HG02642 (cell line): ENCODE results near the gene GRHL1.

Experiments
- ATAC-seq: cut with Tn5 transposase; IDR thresholded peaks from one replicate; pipeline ENCODE4 v1.9.1; 2021; ENCODE audit warnings: mild to moderate bottlenecking; ENCODE audit not compliant: unreplicated experiment, poor library complexity

GRHL1 gene

DNA sequence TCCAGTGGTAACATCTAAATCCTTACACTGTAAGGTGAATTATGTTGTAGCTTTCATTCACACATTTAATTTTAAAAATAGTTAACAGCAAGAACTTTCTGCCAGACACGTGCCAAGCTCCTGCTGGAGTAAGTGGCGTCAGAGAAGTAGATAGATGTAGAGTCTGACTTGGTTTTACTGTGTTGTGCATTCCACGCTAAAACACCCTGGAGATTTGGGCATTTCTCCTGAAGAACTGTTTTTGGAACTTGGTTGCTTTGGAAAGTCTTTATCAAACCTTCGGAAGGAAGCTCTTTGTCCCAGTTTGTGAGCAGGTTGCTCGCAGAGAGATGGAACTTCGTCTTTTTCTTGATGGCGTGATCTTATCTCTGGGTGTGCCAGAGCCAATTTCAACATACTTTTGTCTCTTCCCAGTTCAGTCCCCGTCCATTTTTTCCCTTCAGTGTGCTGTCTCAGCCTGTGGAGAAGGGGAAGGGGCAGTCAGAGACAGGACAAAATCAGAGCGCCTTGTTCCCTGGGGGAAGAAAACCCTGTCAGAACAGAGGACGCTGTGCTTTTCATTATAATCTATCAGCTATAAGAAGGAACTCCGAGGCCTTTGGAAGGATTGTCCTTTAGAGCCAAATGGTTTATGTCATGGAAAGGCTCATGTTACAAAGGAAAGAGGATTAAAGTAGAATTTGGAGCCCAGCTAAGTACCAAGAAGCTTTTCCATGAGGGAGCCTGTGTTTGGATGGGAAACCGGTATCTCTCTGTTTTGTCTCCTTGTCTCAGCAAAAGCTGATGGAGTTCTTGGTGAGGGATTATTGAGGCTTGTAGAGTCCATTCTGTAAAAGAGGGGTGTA lies 18.9 kb downstream of the GRHL1 start:
- no peak for ATAC-seq

DNA sequence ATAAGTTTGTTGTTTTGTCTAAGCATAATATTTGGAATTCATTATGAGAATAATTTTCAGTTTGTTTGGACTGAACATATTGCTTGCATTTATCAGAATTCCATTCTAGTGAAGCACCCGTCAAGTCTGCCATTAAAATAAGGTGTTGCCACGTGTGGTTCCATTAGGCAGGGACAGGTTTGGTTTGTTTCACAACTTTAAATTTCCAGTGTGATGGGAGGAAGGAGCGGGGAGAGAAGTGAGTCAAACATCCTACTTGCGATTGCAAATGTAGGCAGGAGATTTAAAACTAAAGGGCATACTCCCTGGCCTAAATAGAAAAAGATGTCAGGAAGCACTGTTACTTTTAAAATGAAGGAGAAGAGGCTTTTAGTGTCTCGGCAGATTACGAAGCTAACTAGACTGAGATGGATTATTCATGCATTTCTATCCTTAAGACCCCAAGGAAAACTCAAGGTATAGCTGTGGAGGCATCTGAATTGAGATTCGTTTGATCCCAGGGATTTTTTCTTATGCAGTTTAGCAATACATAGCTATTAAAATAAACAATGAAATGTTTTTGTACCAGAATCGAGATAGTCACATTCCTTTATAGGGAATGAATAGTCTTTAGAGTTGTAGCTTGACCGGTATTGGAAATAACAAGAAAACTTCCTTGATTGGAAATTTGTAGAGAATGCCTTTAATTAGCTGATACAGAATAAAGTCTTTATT lies 19.8 kb downstream of the GRHL1 start:
- ATAC-seq = no peak

DNA sequence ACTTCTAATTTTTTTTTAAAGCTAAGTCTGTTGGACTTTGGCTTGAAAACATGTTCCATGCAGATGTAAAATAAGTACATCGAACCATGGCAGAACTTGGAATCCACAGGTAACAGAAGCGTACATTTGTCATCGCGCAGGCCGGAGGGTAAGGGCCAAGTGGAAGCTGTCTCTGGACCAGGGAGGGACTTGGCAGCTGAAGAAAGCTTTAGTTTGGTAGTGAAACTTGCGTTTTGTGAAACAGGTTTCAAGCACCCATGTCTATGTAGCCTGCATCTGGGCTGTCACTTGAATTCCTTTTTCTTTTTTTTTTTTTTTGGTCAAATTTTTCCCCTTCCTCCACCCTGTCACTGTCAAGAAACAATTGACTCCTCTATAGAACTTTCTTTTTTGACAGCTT lies 20.4 kb downstream of the GRHL1 start:
- ATAC-seq = no peak

DNA sequence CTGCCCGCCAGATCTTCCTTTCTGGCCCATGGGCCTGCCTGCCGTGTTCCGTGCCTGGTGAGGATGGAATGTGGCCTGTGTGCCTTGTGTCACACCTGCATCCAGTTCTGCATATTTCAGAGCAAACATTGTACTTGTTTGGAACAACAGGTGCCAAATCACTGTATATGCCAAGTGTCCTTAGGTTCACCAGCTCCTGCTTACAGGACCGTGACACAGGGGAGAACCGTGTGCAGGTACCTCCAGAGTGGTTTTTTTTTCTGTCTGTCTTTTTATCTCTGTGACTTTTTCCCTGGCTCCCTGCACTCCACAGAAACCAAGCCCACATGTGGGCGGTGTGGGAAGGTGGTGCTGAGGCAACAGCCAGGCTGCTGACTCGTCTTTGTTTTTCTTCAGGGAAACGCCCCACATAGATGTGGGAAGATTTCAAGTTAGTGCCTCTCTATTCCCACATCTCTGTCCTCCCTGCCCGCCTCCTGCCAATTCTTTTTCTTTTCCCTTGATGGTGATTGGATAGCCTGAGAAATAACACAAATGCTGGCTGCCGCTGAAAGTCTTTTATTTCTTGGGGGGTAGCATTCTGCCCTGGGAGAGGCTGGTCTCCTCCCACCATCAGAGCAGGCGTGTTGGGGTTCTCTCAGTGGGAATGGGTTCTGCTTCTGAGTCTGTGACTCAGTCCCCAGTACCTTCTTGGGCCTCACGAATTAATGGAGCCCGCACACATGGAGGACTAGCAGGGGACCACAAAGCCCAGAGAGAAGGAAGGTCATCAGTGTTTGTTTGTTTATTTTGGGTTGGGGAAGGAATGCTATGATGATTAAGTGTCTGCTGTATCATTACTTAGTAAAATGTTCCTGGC lies 21.4 kb downstream of the GRHL1 start:
- no peak for ATAC-seq

DNA sequence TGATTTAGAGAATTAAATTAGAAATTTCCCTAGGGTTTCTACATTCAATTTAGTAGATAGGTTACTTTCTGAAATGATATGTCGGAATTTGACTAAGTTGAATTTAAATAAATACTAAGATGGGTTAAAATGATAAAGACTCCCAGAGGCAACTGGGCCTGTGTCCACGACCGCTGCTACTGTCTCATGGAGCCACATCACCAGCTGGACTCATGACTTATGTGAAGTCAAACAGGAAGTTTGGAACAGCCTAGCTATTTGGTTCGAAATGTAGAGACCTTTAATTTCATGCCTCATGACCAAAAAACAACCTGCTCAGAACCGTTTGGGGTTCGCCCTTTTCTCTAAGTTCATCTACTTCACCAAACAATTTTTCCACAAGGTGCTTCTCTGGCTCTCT lies 22.2 kb downstream of the GRHL1 start:
- ATAC-seq = no peak

DNA sequence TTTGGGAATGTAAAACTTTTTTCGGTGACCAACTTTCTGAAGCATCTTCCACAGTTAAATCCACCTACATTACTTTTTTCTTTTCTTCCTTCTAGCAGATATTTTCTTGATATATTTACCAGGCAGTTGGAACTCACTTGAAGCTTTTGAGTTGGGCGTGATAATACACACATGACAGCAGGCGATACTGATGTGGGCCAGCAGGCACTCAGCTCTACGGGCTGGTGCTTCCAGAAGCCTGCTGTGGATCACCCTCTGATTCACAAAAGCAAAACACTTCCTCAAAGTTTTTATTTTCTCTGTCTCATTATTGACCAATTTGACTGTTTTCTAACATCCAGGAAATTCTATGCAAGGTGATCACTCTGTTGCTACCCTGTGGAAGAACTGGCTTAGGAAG lies 22.9 kb downstream of the GRHL1 start:
- no peak for ATAC-seq

DNA sequence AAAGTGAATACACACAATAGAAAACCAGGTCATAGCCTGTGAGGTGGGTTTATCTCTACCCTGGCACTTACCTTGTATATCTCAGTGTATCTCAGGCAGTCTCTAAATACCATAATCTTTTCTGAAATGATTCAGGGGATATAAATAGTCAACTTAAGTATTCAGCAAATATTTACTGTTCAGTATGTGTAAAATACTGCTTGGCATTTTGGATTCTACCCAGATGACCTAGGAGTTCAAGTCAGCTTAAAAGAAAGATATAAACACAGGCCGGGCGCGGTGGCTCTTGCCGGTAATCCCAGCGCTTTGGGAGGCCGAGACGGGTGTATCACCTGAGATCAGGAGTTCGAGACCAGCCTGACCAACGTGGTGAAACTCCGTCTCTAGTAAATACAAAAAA lies 23.8 kb downstream of the GRHL1 start:
- no peak for ATAC-seq

DNA sequence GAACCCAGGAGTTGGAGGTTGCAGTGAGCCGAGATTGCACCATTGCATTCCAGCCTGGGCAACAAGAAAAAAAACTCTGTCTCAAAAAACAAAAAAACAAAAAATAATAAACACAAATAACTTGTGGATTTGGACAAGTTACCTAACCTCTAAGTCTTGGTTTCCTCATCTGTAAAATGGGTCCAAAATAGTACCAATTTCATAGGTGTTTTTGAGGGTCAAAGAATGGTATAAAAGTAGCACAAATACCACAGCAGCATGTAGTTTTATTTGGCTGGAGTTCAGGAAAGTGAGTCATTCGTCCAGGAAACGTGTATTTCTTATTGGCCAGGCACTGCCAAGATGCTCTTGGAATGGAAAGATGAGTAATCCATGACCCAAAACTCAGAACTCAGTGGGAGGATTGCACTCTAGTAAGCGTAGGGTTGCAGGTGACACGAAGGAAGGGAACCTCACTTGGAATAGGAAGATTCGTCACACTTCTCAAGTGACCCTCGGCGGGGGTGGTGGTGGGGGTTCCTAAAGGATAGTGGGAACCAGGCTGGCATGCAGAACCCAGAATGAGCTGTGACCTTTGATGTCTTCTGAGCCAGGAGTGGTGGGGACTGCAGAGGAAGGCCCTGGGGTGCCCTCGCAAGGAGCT lies 24.4 kb downstream of the GRHL1 start:
- no peak for ATAC-seq

DNA sequence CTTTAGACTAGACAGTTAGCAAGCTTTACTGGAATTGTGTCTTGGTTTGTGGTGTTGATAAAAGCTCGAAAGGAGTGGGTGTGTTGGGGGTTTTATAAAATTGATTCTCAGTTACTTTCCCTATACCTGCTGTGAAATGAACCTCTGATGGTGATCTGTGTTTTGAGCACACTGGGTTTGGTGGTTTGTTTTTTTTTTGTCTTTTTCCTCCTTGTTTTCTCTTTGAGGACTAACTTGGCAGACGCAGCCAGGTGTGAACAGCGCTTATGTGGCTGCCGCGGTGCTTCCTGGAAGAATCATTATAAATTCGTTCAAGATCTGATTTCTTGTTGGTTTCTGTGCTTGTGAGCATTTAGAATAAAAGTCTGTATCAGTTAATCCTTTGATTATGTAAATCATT lies 28.5 kb downstream of the GRHL1 start:
- ATAC-seq = no peak

DNA sequence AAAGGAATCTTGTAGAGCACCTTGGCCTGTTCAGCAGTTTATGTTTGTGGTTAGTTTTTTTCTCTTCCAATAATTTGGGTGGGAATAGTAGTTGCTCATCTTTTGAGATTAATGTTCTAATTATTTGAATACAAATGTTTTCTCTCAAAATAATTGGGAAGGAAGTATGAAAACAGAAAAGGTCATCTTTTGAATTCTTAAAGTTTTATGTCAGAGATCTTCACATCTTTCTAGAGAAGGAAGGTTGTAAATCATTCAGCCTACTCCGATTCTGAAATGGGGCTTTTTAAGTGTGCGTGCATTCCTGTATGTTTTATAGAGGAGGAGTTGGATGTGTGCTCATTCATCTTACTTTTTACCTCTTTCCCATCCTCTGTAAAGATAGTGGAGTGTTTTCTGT lies 29.0 kb downstream of the GRHL1 start:
- ATAC-seq = no peak

DNA sequence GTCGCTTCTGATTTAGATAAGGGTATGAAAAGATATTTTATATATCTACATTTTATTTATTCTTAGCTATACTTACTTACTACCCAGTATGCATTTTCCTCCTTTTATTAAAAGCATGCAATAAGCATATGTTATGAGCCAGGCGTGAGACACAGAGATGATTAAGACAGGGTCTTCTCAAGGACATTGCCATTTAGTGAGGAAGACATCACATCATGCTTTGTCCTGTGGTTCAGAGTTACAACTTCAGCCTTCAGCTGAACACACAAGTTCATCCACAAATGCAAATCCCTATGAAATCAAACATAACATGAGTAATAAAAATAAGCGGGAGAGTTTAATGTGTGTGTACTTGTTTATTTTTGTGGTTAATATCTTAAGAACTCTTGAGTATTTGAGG lies 30.2 kb downstream of the GRHL1 start:
- no peak for ATAC-seq

DNA sequence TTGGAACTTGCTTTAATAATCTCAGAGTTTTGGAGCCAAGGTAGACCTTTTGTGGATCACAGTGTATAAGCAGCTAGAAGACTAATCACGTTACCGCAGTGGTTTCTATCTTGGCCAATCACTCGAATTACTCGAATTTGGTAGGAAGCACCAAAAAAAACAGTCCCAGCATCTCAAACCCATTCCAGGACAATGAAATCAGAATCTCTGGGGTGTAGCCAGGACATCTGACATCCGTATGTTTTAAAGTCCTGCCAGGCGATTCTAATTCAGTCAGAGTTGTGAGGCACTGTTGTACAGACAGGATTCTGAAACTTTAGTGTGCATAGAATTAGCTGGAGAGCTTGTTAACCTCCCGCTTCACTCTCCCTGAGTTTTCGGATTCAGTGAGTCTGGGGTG lies 30.8 kb downstream of the GRHL1 start:
- no peak for ATAC-seq

DNA sequence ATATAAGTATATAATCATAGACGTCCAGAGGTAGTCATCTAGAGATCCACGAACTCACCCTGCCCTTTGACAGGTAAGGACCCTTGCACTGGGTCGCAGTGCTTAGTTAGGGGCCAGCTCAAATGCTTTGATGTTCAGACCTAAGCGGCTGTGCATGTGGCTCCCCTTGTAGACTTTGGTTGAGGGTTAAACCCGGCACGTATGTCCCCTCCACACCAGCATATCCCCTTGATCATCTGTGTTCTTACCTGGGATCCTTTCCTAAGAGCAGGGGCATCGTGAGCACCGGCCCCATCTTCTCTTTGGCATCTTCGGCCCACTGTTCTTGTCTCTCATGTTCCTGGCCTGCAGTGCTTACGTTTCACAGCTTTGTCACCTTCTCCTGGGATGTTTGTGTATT lies 31.4 kb downstream of the GRHL1 start:
- no peak for ATAC-seq

DNA sequence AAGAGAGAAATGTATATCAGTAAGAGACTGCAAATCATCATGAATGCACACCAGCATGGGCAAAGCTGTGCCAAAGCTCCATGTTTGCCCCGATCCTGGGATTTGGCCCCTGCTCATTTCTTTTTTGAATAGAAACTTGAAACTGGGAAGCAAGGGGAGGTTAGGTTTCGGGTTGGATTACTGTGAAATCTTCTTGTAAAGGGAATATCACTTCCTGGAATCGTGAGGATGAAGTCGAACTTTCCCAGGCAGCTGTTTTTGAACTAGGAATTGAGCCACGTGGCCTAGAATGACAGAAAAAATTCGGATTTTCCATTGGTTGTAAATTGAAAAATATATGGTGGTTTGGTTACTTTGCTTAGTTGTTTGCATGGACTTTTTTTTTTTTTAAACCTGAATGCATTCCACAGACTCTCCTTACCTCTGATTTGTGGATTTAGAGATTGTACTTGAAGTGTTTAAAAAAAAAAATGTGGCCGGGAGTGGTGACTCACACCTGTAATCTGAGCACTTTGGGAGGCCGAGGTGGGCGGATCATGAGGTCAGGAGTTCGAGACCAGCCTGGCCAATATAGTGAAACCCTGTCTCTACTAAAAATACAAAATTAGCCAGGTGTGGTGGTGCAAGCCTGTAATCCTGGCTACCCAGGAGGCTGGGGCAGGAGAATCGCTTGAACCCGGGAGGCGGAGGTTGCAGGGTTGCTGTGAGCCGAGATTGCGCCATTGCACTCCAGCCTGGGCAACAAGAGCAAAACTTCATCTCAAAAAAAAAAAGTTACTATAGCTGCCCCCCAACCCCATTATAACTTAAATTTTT lies 32.1 kb downstream of the GRHL1 start:
- no peak for ATAC-seq

DNA sequence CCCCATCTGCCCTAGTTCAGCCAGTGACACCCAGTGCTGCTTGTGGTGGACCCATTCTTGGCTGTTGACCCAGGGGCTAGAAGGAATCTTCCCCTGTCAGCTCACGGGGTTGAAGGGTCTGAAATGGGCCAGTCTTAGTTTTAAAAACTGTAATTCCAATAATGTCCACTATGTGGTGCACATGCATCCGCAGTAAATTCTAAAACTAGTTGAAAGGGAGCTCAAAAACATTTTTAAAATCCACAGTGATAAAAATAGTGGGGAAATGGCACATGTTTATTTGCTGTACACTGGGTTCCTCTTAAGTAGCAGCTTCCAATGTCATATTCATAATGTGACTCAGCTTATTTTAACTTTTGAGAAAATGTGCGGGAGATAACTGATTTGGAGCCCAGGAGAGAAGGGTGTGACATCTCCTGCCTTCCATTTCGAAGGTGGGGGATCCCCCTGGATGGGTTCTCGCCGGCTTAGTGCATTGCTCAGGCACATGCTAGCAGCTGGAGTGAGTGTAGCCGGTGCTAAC lies 32.8 kb downstream of the GRHL1 start:
- no peak for ATAC-seq

DNA sequence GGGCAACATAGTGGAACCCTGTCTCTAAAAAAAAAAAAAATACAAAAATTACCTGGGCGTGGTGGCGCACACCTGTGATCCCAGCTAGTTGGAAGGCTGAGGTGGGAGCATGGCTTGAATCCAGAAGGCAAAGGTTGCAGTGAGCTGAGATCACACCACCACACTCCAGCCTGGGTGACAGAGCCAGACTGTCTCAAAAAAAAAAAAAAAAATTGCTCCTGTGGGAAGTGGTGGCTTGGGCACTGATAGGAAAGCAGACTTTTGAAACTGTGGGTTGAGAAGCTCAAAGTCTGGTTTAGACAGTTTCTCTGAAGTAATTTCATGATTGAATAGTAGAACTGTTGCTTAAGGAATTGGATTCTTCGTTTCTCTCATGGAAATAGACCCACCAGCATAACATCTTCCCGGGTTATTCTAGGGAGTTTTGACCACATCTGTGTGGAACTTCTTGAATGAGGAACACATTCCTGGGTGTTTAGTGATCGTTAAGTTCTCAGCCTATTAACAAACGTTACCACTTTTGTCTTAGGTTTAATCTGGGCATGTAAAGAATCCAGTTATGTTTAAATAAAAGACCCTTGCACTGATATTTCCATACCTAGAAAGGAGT lies 33.5 kb downstream of the GRHL1 start:
- ATAC-seq = no peak

DNA sequence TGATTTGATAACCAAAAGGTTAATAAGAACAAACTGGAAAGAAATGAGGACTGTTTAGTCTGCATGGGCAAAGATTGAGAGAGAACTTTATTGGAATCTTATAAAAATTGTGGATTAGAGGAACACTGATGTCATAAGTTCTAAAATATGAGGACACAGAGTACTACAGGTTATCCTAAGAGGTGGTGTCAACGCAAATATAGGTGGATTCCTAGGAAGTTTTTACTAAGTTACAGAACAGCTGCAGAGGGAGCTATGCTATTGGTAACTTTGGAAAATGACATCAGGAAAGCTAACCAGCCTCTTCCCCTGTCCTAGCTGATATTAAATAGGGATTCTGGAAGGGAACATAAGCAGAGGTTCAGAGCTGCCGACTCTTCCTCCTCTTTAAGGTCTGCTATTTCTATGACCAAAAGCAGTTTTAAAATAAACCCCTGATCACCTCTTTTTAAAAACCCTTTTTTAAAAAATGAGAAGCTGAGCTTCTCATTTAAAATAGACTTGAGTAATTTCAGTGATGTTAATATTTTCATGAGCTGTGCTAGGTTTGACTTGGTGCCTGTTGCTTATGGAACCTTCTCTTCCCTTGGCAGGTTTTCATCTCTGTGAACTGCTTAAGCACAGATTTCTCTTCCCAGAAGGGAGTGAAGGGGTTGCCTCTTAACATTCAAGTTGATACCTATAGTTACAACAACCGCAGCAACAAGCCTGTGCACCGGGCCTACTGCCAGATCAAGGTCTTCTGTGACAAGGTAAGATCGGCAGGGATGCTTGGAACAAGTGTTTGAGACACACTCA lies 34.2 kb downstream of the GRHL1 start:
- no peak for ATAC-seq

DNA sequence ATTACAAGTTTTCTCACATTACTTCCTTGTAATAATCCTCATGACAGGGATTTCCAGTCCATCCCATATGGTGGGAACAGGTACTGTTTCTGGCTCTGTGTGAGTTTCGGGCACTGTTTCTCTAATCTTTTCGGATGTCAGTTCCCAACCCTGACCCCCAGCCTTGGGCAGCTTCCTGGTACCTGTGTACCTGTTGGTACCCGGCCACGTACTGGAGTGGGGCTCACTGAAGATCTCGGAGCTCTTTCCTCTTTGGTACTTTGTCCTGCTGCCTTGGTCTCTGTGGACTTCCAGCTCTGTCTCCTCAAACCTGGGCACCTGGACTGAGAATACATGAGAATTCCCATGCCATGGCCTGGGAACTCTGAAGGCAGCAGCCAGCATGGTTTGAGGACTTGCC lies 36.8 kb downstream of the GRHL1 start:
- ATAC-seq = no peak
